B cell (primary cell): ENCODE results near the gene ERI2. TPM values are rescaled to one million over a fixed set of nuclear protein-coding genes. Genes with fewer than 3 reads are reported as not detected.
"Not testable (repeated sequence)": the region's sequence is repeated elsewhere in the genome, so short reads cannot be mapped to it uniquely, and the experiment has no call there.

Source experiments
- ATAC-seq: fragments of 200-7000 bp; cut with Tn5 transposase; one replicate; pipeline ENCODE4 v1.10.0; 2021; ENCODE audit warnings: low read depth, mild to moderate bottlenecking, moderate number of reproducible peaks, moderate library complexity
- CTCF ChIA-PET: fragments of 350-600 bp; sonication (Branson Sonifier 250); formaldehyde crosslinking; loops from one replicate; lab custom pipeline; 2021; ENCODE audit warnings: antibody characterized with exemption, inconsistent platforms; lab: Charles Lee
- POLR2A ChIA-PET: fragments of 350-600 bp; sonication (Branson Sonifier 250); formaldehyde crosslinking; loops from one replicate; lab custom pipeline; 2021; ENCODE audit warnings: antibody characterized with exemption; lab: Charles Lee
- DNase-seq: peaks from one replicate; pipeline ENCODE4 v3.0.0; 2013
- H2AFZ ChIP-seq: 2 replicates; pipeline ENCODE4 v1.6.1; 2012; ENCODE audit warnings: mild to moderate bottlenecking, low read depth, low read length; ENCODE audit not compliant: insufficient read depth, poor library complexity, severe bottlenecking
- H3K27ac ChIP-seq, 2 donors: 1 replicate in 1 of 2; 2 replicates in 1 of 2; pipeline ENCODE4 v1.5.1; 2012 to 2013; ENCODE audit warnings: low read length in 2 of 2, mild to moderate bottlenecking in 2 of 2, moderate library complexity in 1 of 2
- H3K27me3 ChIP-seq, 4 experiments: fragments of 200-600 bp in 1 of 4; sonication (generic) in 1 of 4; replicated peaks in 1 of 4; 1 replicate in 2 of 4; 2 replicates in 2 of 4; pipeline versions ENCODE4 v1.6.1 to v1.7.0; 2013 to 2016; ENCODE audit warnings: low read length in 3 of 4, mild to moderate bottlenecking in 2 of 4, mixed read lengths in 1 of 4, moderate library complexity in 1 of 4; ENCODE audit not compliant: insufficient read depth in 4 of 4, control insufficient read depth in 3 of 4; ENCODE audit errors: control extremely low read depth in 1 of 4
- H3K36me3 ChIP-seq, 2 experiments: replicated peaks in 1 of 2; 1 replicate in 1 of 2; 2 replicates in 1 of 2; pipeline versions ENCODE4 v1.6.1 to v1.7.1; 2013; ENCODE audit warnings: low read length in 1 of 2; ENCODE audit not compliant: insufficient read depth in 2 of 2, control insufficient read depth in 1 of 2; ENCODE audit errors: control extremely low read depth in 1 of 2, extremely low read depth in 1 of 2
- H3K4me1 ChIP-seq, 2 donors: fragments of 200-600 bp in 1 of 2; sonication (generic) in 1 of 2; 1 replicate in 1 of 2; 2 replicates in 1 of 2; pipeline versions ENCODE4 v1.5.1 to v1.6.1; 2013 to 2017; ENCODE audit warnings: low read length in 2 of 2; ENCODE audit not compliant: control insufficient read depth in 2 of 2, insufficient read depth in 2 of 2
- H3K4me2 ChIP-seq: replicated peaks from 2 replicates; pipeline ENCODE3; 2012; ENCODE audit warnings: mild to moderate bottlenecking, low read depth, low read length; ENCODE audit not compliant: poor library complexity, severe bottlenecking
- H3K4me3 ChIP-seq, 5 experiments: fragments of 200-600 bp in 1 of 5; sonication (generic) in 1 of 5; 1 replicate in 3 of 5; 2 replicates in 2 of 5; pipeline versions ENCODE4 v1.5.1 to v1.7.0; 2011 to 2016; ENCODE audit warnings: low read length in 4 of 5, mild to moderate bottlenecking in 4 of 5, low read depth in 2 of 5, control low read depth in 1 of 5, moderate library complexity in 1 of 5; ENCODE audit not compliant: insufficient read depth in 1 of 5; ENCODE audit errors: control extremely low read depth in 1 of 5, extremely low read depth in 1 of 5
- H3K79me2 ChIP-seq: fragments of 200-600 bp; sonication (generic); one replicate; pipeline ENCODE4 v1.6.0; 2016; ENCODE audit warnings: low read length; ENCODE audit not compliant: control insufficient read depth, insufficient read depth
- H3K9ac ChIP-seq: fragments of 200-600 bp; sonication (generic); 2 replicates; pipeline ENCODE4 v1.6.1; 2017; ENCODE audit warnings: mild to moderate bottlenecking, low read length, moderate library complexity
- H3K9me3 ChIP-seq, 3 donors: one replicate each; pipeline versions ENCODE4 v1.6.1 to v1.7.1; 2013; ENCODE audit warnings: low read length in 2 of 3; ENCODE audit not compliant: control insufficient read depth in 2 of 3, insufficient read depth in 1 of 3; ENCODE audit errors: control extremely low read depth in 1 of 3
- H4K20me1 ChIP-seq: 2 replicates; pipeline ENCODE4 v1.6.0; 2012; ENCODE audit warnings: mild to moderate bottlenecking, low read length; ENCODE audit not compliant: insufficient read depth, control insufficient read depth, poor library complexity, severe bottlenecking
- H3K27ac Mint-ChIP-seq: one replicate; pipeline ENCODE4 v1.8.0; 2021; ENCODE audit warnings: mixed read lengths
- H3K27me3 Mint-ChIP-seq: one replicate; pipeline ENCODE4 v1.8.0; 2021; ENCODE audit warnings: mixed read lengths
- H3K4me1 Mint-ChIP-seq: one replicate; pipeline ENCODE4 v1.8.0; 2021; ENCODE audit warnings: mixed read lengths
- H3K4me3 Mint-ChIP-seq: one replicate; pipeline ENCODE4 v1.8.0; 2021; ENCODE audit warnings: mixed read lengths
- H3K9me3 Mint-ChIP-seq: one replicate; pipeline ENCODE4 v1.8.0; 2022; ENCODE audit warnings: mixed read lengths; ENCODE audit not compliant: insufficient read depth
- CTCF ChIP-seq: fragments of 200-600 bp; IDR thresholded peaks from one replicate; pipeline ENCODE4 v1.8.0; 2022; ENCODE audit warnings: antibody characterized with exemption, mild to moderate bottlenecking
- EZH2 ChIP-seq: IDR thresholded peaks from 2 replicates; pipeline ENCODE4 v1.6.1; 2012; ENCODE audit warnings: borderline replicate concordance, low read depth, mild to moderate bottlenecking, moderate library complexity, low read length; ENCODE audit not compliant: insufficient read depth, poor library complexity, severe bottlenecking
- WGBS: methylation state at CpG from one replicate; pipeline ENCODE4 v1.1.5; 2013; ENCODE audit warnings: missing lambda C conversion rate; ENCODE audit not compliant: insufficient coverage; 5-methylcytosine and 5-hydroxymethylcytosine counted together
- intact Hi-C: fragments of 100-400 bp; cut with micrococcal nuclease; formaldehyde crosslinking; loops from one replicate; pipeline ENCODE4 v1.10.0; 2022
- polyA plus RNA-seq: library from polyadenylated mRNA; depleted of rRNA; stranded (reverse); fragments of >200 nt; gene quantifications from 2 replicates; pipeline ENCODE4 v1.2.3, GENCODE V29; 2012
- total RNA-seq, 2 donors: library from RNA; stranded (reverse); fragments of 120-200 nt in 1 of 2; gene quantifications; 1 replicate in 1 of 2; 2 replicates in 1 of 2; pipeline versions ENCODE4 v1.2.3 to v1.2.4, GENCODE V29; 2013 to 2022

ERI2 gene
- total and polyA plus RNA-seq, 2 donors (not counting 1 experiment from before 2014, with no cell fraction given), result 1.6 to 4.9 TPM

DNA sequence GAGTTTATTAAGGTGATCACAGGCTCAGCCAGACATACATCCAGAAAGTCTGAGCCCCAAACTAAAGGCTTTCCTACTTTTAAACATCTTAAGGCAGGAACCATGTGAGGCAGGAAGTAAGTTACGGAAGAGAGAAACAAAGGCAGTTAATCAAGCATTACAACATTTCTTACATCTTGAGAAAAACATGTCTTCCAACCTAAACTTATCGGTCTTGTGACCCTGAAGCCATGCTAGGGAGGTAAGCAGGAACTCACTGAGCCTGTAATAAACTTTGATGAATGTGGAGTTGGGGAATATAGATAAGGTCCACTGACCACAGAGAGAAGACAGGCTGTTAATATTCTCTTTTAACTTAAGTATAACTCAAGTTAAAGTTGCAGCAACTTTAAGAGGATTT is 45.9 kb downstream of the ERI2 start:
- Histone ChIP-seq H3K79me2 (peaks cover 8% of the 10 kb centered on the region), H3K4me3 (no peak overlapping the region), H4K20me1 (no peaks in the 10 kb centered on the region), H3K36me3 (no peaks in the 10 kb centered on the region), H2AFZ (no peak overlapping the region), H3K9me3 (peaks cover 0 to 5% (median 0%) of the 10 kb centered on the region in 3 donors), H3K4me2 (no peak overlapping the region), H3K9ac (no peak overlapping the region), H3K4me1 (peaks cover 10 to 15% of the 10 kb centered on the region in 2 donors), H3K27ac (no peak overlapping the region), H3K27me3 (no peaks in the 10 kb centered on the region)
- ATAC-seq, result no peak
- Mint-ChIP-seq H3K27me3 (no peaks in the 10 kb centered on the region), H3K4me1 (peaks cover 13% of the 10 kb centered on the region), H3K4me3 (no peak overlapping the region), H3K9me3 (no peaks in the 10 kb centered on the region), H3K27ac (no peak overlapping the region)
- CTCF ChIA-PET, result no interaction called here
- DNase-seq, result no peak
- POLR2A ChIA-PET, result no interaction called here
- no peak for TF ChIP-seq CTCF
- TF ChIP-seq EZH2, result no peak
- intact Hi-C loops, result loop anchor here (5.0 kb wide), 1 partner anchor 47 kb away; the partner anchor contains the start of genes ERI2 and REXO5
- WGBS, result no CpG with 5 or more reads among the region's 2 CpGs

DNA sequence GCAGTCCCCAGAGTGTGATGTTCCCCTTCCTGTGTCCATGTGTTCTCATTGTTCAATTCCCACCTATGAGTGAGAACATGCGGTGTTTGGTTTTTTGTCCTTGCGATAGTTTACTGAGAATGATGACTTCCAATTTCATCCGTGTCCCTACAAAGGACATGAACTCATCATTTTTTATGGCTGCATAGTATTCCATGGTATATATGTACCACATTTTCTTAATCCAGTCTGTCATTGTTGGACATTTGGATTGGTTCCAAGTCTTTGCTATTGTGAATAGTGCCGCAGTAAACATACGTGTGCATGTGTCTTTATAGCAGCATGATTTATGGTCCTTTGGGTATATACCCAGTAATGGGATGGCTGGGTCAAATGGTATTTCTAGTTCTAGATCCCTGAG is 50.5 kb downstream of the ERI2 start:
- H3K4me3 ChIP-seq, H3K4me1 Mint-ChIP-seq, H4K20me1 ChIP-seq, H3K9ac ChIP-seq, H3K79me2 ChIP-seq, H3K4me2 ChIP-seq, intact Hi-C loops, H3K4me1 ChIP-seq, H2AFZ ChIP-seq, H3K9me3 ChIP-seq, H3K27ac ChIP-seq, DNase-seq, H3K27me3 ChIP-seq, H3K27ac Mint-ChIP-seq, H3K9me3 Mint-ChIP-seq, POLR2A ChIA-PET, H3K4me3 Mint-ChIP-seq, CTCF ChIA-PET, H3K36me3 ChIP-seq, H3K27me3 Mint-ChIP-seq, ATAC-seq: not testable (repeated sequence)
- WGBS, result no CpG with 5 or more reads among the region's 5 CpGs
